ENCODE results near the gene SEMA4D.

DNA sequence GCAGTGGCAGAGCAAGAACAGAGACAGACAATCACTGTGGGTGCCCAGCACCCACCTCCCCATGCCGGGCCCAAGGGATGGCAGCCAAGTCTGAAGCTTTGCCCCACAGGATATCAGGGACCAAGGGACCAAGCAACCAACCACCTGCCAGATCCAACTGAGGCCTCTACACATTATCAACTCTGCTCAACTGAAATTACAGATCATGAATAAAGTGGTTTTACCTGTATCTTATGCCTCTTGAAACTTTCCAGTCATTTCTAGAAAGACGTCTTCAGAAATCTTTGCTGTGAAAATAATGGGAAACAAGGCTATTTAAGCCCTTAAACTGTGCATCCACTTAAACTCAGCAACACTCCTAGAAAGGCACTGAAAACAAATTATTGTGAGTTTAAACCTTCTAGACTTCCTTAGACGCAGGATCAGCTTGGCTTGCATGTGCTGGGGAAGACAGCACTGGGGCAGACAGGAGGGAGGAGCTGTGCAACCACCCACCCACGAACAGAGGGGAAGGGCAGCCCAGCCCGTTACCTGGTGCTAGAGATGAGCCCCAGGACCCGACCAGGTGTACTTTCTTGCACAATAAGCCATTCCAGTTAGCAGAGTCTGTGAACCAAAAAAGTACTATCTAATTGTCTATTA is 80.0 kb downstream of the SEMA4D start:
- TF ChIP-seq, protein P1, sequence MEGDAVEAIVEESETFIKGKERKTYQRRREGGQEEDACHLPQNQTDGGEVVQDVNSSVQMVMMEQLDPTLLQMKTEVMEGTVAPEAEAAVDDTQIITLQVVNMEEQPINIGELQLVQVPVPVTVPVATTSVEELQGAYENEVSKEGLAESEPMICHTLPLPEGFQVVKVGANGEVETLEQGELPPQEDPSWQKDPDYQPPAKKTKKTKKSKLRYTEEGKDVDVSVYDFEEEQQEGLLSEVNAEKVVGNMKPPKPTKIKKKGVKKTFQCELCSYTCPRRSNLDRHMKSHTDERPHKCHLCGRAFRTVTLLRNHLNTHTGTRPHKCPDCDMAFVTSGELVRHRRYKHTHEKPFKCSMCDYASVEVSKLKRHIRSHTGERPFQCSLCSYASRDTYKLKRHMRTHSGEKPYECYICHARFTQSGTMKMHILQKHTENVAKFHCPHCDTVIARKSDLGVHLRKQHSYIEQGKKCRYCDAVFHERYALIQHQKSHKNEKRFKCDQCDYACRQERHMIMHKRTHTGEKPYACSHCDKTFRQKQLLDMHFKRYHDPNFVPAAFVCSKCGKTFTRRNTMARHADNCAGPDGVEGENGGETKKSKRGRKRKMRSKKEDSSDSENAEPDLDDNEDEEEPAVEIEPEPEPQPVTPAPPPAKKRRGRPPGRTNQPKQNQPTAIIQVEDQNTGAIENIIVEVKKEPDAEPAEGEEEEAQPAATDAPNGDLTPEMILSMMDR (IDR thresholded peaks at IDR 0.05; ENCODE audit: insufficient read depth, low read length), result no peak
- TF ChIP-seq POLR2AphosphoS5 (IDR thresholded peaks at IDR 0.05; ENCODE audit: low read depth) (no peak), GABPA (IDR thresholded peaks at IDR 0.05; ENCODE audit: low read depth) (no peak)

Measured in HL-60 (cell line).